K562 (cell line): ENCODE measurements around the gene ZNF556. TPM values are rescaled to one million over a fixed set of nuclear protein-coding genes. Genes with fewer than 3 reads are reported as not detected.
A peak's percentile ranks its signal among the peaks of the same experiment; 100 is the strongest.

Experiments
- ARNT ChIP-seq, 2 experiments: fragments of 450-650 bp; IDR thresholded peaks; 2 replicates each; pipeline ENCODE4 v1.6.1; 2016; ENCODE audit warnings: mild to moderate bottlenecking in 1 of 2
- CCNT2 ChIP-seq: IDR thresholded peaks from 2 replicates; pipeline ENCODE4 v1.6.1; 2011; ENCODE audit warnings: borderline replicate concordance, low read depth, mild to moderate bottlenecking, moderate library complexity, mixed read lengths, low read length; ENCODE audit not compliant: insufficient read length; ENCODE audit errors: extremely low read depth
- DLX4 ChIP-seq: fragments of 250-450 bp; sonication (Bioruptor Pico); IDR thresholded peaks from 2 replicates; pipeline ENCODE4 v1.6.1; 2021; ENCODE audit warnings: mild to moderate bottlenecking
- HDAC6 ChIP-seq: IDR thresholded peaks from 2 replicates; pipeline ENCODE4 v1.6.1; 2012; ENCODE audit warnings: low read depth, mild to moderate bottlenecking, control low read depth, inconsistent platforms, low read length, moderate library complexity
- KDM2B ChIP-seq: fragments of 250-450 bp; sonication (Bioruptor Pico); IDR thresholded peaks from 2 replicates; pipeline ENCODE4 v1.8.0; 2021; ENCODE audit warnings: mild to moderate bottlenecking, moderate library complexity
- PTRF ChIP-seq: fragments of 450-650 bp; IDR thresholded peaks from 2 replicates; pipeline ENCODE4 v1.6.1; 2016; ENCODE audit warnings: mild to moderate bottlenecking, missing genetic modification characterization, missing compliant biosample characterization
- SETDB1 ChIP-seq: IDR thresholded peaks from one replicate; pipeline ENCODE4 v1.6.1; 2012; ENCODE audit warnings: low read length, control low read depth, inconsistent platforms
- SMAD2 ChIP-seq: fragments of 150-350 bp; IDR thresholded peaks from 2 replicates; pipeline ENCODE4 v1.6.1; 2014; ENCODE audit warnings: low read depth, mild to moderate bottlenecking, low read length
- SMARCE1 ChIP-seq: fragments of 450-650 bp; IDR thresholded peaks from 2 replicates; pipeline ENCODE4 v1.7.1; 2016; ENCODE audit warnings: mild to moderate bottlenecking
- SOX6 ChIP-seq: fragments of 450-650 bp; IDR thresholded peaks from 2 replicates; pipeline ENCODE4 v1.6.1; 2014; ENCODE audit warnings: mild to moderate bottlenecking
- SREBF2 ChIP-seq: sonication (generic); formaldehyde crosslinking; IDR thresholded peaks from 2 replicates; pipeline ENCODE4 v1.4.0; 2020; ENCODE audit warnings: mild to moderate bottlenecking, missing genetic modification reagents
- TAF1 ChIP-seq: IDR thresholded peaks from 2 replicates; pipeline ENCODE4 v1.6.1; 2011; ENCODE audit warnings: mild to moderate bottlenecking, low read length, moderate library complexity; ENCODE audit not compliant: insufficient read depth, control insufficient read depth, severe bottlenecking; ENCODE audit errors: extremely low read depth
- THAP12 ChIP-seq: fragments of 250-450 bp; sonication (Bioruptor Pico); IDR thresholded peaks from 2 replicates; pipeline ENCODE4 v1.9.0; 2021; ENCODE audit warnings: mild to moderate bottlenecking, inconsistent platforms
- THRAP3 ChIP-seq: fragments of 450-650 bp; IDR thresholded peaks from 2 replicates; pipeline ENCODE4 v1.6.1; 2016; ENCODE audit warnings: mild to moderate bottlenecking, inconsistent platforms, borderline replicate concordance
- WHSC1 ChIP-seq: IDR thresholded peaks from one replicate; pipeline ENCODE4 v1.6.1; 2012; ENCODE audit warnings: low read length, control low read depth, inconsistent platforms
- ZBTB49 ChIP-seq: sonication (generic); formaldehyde crosslinking; IDR thresholded peaks from 2 replicates; pipeline ENCODE4 v1.8.0; 2022; ENCODE audit warnings: missing genetic modification reagents, mild to moderate bottlenecking, borderline replicate concordance
- ZBTB5 ChIP-seq: fragments of 450-650 bp; IDR thresholded peaks from 2 replicates; pipeline ENCODE4 v1.6.1; 2017; ENCODE audit warnings: antibody characterized with exemption
- ZNF280A ChIP-seq: fragments of 450-650 bp; IDR thresholded peaks from 2 replicates; pipeline ENCODE4 v1.6.1; 2018; ENCODE audit warnings: mild to moderate bottlenecking, low read depth; ENCODE audit not compliant: partially characterized antibody
- ZNF76 ChIP-seq: fragments of 250-450 bp; sonication (Bioruptor Pico); IDR thresholded peaks from 2 replicates; pipeline ENCODE4 v1.4.0; 2020; ENCODE audit warnings: mild to moderate bottlenecking, moderate library complexity, borderline replicate concordance
- ZNF830 ChIP-seq: fragments of 250-450 bp; sonication (Bioruptor Pico); IDR thresholded peaks from 2 replicates; pipeline ENCODE4 v1.5.0; 2021; ENCODE audit warnings: mild to moderate bottlenecking
- polyA plus RNA-seq, 8 experiments: library from polyadenylated mRNA; depleted of rRNA in 4 of 8; stranded (reverse) in 5 of 8; unstranded in 3 of 8; fragments of >200 nt; fragmentation: Nextera tagmentation in 2 of 8; fragmentation: Illumina TruSeq in 1 of 8; extraction: Ambion mirVana in 2 of 8; extraction: Trizol in 1 of 8; gene quantifications; 2 replicates each; pipeline versions ENCODE4 v1.2.1 to v1.2.3, GENCODE V29; 2011 to 2014; ENCODE audit warnings: inconsistent platforms in 1 of 8, missing spikeins in 1 of 8
- total RNA-seq, 7 experiments: library from RNA; depleted of rRNA in 6 of 7; stranded (reverse); fragments of >200 nt in 6 of 7; fragmentation: Illumina TruSeq in 2 of 7; extraction: Trizol in 2 of 7; gene quantifications; 2 replicates each; pipeline versions ENCODE4 v1.2.1 to v1.2.3, GENCODE V29; 2011 to 2021; ENCODE audit warnings: low replicate concordance in 1 of 7

ZNF556 gene
- total and polyA plus RNA-seq, 9 of the 15 experiments (the other 6 are each of a cell fraction or from before 2014, with no cell fraction given) = 0.01 to 0.36 (median 0.10) TPM; not detected in 1

GRCh38 chr19:2819540-2820111, 47.5 kb upstream of the ZNF556 start, which contains the start of gene ZNF554 (continued):
- TF ChIP-seq ZNF830 (CRISPR knock-in tag) (no peak), ZNF76 (CRISPR knock-in tag) (no peak), PTRF (tag) (no peak), ZBTB5 (no peak), CCNT2 (peak; percentile 85), ARNT (IDR thresholded peaks at IDR 0.05) (no peak), SREBF2 (no peak), ZBTB49 (no peak), SETDB1 (no peak), THAP12 (peak; percentile 96), KDM2B (CRISPR knock-in tag) (0 out of 2 replicates have a peak, but pooled peaks have one; percentile 56), HDAC6 (no peak), SMARCE1 (no peak), ZNF280A (no peak), SOX6 (peak; percentile 48; the same call in 1 of the 2 replicates), DLX4 (CRISPR knock-in tag) (no peak), SMAD2 (no peak), TAF1 (peak; percentile 64), WHSC1 (no peak), THRAP3 (no peak)
